GM21576 (cell line): Measurements from ENCODE around the gene CRYGB.

ENCODE experiments used
- ATAC-seq: cut with Tn5 transposase; IDR thresholded peaks from one replicate; pipeline ENCODE4 v1.9.1; 2021; ENCODE audit warnings: mild to moderate bottlenecking, moderate library complexity; ENCODE audit not compliant: unreplicated experiment

Gene CRYGB, protein sequence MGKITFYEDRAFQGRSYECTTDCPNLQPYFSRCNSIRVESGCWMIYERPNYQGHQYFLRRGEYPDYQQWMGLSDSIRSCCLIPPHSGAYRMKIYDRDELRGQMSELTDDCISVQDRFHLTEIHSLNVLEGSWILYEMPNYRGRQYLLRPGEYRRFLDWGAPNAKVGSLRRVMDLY

GRCh38 chr2:208146006-208146405, at the start of gene CRYGB:
Gene CRYGB, minus strand, starts transcription at chr2:208146158. Its CDS starts 38 bp downstream, at chr2:208146120.
- ATAC-seq, result no peak

DNA sequence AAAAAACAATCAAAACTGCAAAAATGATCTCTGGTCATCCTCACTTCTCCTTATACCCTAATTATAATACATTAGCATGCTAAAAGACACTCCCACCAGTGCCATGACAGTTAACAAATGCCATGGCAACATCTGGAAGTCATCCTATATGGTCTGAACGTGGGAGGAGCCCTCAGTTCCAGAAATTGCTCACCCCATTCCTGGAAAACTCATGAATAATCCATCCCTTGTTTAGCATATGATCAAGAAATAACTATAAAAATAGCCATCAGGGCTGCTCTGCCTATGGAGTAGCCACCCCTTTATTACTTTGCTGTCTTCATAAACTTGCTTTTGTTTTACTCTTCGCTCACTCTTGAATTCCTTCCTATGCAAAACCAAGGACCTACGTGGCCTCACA, 49.6 kb upstream of the CRYGB start:
- no peak for ATAC-seq

- no peak for ATAC-seq
Observed at GRCh38 chr2:208192611-208193236, 46.8 kb upstream of the CRYGB start.

DNA sequence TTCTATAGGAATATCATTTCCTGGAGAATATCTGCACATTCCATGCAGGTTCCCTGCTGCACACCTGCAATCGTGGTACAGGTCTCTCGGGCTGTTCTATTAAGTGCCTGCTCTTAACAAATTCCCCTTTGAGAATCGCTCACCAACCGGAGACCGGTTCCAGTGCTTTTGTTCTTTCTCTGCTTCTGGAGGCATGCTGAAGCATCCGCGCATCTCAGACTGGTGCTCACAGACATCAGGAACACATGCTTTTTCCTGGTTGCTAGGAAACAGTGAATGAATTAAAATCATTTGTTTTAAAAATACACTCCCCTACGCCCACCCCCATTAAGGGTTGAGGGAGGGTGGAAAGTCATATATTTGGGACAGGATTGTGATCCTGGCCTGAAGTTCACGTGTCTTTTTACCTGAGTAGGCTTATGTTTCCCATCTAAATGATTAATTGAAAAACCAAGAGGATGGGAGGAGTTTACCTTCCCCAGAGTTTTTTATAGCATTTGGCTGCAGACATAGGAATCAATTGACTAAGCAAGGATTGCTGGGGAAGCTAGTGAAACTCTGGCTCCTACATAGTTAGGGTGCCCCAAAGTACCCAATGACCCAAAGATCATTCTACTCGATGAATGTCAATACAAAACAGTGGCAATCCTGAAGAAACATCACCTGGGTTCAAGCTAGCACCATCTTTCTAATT, 44.0 kb upstream of the CRYGB start, which contains the start of gene C2orf80:
Gene C2orf80 (minus strand): TSS at position 221 of the 694 bp plus-strand sequence. CDS start 3,044 bp downstream, outside the sequence.
- no peak for ATAC-seq

GRCh38 chr2:208189069-208189809, 43.3 kb upstream of the CRYGB start:
- ATAC-seq, result no peak

DNA sequence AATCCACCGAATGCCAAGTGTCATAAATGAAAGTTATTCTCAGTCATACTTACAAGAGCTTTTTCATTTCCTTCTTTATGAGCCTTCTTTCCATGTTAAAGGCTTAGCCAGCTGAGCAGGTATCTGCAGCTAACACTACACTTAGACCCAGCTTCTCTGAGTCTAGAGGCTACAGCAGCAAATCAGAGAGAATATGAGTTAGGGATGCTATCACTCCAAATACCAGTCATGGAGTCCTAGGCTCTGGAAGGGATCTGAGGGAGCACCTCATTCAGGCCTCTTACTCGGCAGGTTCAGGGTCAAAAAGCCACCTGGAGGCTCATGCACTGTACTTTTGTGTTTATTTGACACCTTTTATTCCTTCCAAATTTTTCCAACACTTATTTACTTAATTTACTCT, 40.9 kb upstream of the CRYGB start:
- no peak for ATAC-seq

DNA sequence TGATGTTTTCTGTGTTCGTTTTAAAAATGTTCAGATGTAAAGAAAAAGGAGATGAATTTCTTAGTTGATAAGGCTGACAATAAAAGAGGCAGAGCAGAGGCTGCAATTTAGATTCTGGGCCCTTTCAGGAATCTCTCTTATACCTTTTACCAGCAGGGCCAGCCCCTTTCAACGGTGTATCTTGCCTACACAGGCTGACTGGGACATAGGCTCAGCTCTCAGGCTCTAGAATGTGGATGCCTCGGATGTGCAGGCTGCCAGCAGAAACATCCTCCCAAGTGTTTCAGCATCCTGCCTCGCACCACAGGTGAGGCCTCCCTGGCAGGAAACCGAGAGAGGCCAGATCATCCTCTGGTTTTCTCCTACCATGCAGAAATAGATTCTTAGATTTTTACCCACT, 40.5 kb upstream of the CRYGB start:
- no peak for ATAC-seq

GRCh38 chr2:208183972-208184705, 38.2 kb upstream of the CRYGB start:
- ATAC-seq, result no peak

- no peak for ATAC-seq
Observed at GRCh38 chr2:208183526-208183925, 37.6 kb upstream of the CRYGB start.

- ATAC-seq, result no peak
Observed at GRCh38 chr2:208182835-208183234, 36.9 kb upstream of the CRYGB start.

DNA sequence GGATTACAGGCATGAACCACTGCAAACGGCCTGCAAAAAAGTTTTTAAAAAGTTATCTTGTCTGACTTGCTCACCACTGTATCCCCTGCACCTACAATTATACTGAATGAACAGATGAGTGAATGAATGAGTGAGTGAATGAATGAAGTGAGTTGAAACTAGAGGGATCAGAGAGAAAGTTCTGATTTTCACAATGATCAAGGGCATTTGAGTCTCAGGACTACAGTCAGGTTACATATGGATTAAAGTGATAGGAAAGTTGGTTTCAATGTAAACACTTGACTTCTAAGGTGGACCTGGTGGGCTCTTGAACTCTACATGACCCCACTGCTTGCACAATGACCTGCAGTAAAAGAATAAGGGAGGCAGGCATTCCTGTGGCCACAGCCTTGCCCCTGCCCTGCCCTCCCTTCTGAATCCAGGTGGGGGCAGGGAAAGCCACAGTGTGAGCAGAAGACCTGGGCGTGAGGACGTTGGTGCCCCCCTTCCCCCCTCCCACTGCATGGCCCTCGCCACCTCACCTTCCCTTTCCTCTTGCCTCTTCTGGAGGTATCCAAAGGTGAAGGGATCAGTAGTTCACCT, 33.2 kb upstream of the CRYGB start:
- no peak for ATAC-seq

DNA sequence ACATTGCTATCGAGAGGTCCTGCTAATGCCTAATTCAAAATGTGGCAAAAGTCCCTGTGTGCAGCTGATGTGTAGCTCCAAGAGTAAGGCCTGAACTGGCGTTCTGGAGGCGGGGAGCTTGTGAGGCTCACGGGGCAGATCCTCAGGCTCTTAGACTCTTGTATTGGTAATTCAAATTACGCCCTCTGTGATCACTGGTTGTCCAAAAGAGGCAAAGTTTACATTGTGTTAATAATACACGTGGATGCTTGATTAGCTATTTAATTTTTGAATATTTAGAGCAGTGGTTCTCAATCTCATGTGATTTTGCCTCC, 29.8 kb upstream of the CRYGB start:
- ATAC-seq, result no peak

GRCh38 chr2:208175069-208175839, 29.3 kb upstream of the CRYGB start:
- peak; percentile 98 for ATAC-seq

- no peak for ATAC-seq
Observed at GRCh38 chr2:208174144-208174543, 28.2 kb upstream of the CRYGB start.

GRCh38 chr2:208172125-208172524, 26.2 kb upstream of the CRYGB start:
- ATAC-seq, result no peak

GRCh38 chr2:208164951-208165755, 19.2 kb upstream of the CRYGB start:
- ATAC-seq, result no peak

GRCh38 chr2:208163489-208163888, 17.5 kb upstream of the CRYGB start, which contains the start of gene CRYGA:
Gene CRYGA, minus strand, starts transcription at chr2:208163589. Its CDS starts 33 bp downstream, at chr2:208163556.
- ATAC-seq, result no peak

GRCh38 chr2:208156439-208156838, 10.5 kb upstream of the CRYGB start:
- ATAC-seq, result no peak

- no peak for ATAC-seq
Observed at GRCh38 chr2:208153156-208153555, 7.2 kb upstream of the CRYGB start.
